OCI-M1 (cell line): ENCODE results near the gene CNKSR3.
A peak's percentile ranks its signal among the peaks of the same experiment; 100 is the strongest.

Experiments
- DNase-seq: peaks from one replicate; lab custom pipeline; 2025; lab: John Stamatoyannopoulos, UW

CNKSR3 gene

GRCh38 chr6:154457046-154457713, 53.3 kb downstream of the CNKSR3 start:
- no peak for DNase-seq

GRCh38 chr6:154453329-154453728, 57.2 kb downstream of the CNKSR3 start:
- DNase-seq, result no peak

DNA sequence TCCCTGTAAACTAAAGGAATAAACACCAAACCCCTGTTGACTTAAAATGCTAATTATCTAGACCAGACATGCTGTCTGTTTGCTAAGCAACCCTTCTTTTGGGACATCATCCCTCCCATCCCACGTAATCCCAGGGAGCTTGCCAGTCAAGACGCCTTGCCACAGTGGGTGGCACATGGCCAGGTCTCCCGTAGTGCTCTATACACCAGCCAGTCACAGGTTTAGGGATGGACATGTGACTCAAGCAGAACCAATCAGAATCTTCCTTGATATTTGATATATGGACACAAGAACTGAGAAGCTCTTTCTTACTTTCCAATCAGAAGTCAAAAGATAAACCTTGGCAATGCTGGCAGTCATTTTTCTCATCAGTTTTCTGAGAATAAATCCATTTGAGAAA, 60.0 kb downstream of the CNKSR3 start:
- no peak for DNase-seq

GRCh38 chr6:154448448-154449096, 61.9 kb downstream of the CNKSR3 start:
- no peak for DNase-seq

DNA sequence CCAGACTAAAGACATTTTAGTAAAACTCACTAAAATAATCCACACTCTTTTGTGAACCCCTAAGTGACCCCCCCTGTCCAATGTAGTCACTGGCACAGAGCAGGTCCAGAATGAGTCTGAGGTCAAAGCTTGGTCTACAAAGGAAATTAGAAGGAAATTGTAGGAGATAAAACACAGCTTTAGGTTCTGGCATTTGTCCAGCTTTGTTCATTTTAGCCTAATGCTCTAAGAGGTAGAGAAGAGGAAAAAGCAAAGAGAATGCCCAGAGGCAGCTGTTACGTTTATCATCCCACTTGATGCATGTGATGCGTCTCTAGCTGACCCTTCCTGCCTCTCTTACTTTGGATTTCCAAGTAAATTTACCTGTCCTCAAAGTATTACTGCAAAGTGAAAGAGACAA, 62.5 kb downstream of the CNKSR3 start:
- peak; percentile 19 for DNase-seq

DNA sequence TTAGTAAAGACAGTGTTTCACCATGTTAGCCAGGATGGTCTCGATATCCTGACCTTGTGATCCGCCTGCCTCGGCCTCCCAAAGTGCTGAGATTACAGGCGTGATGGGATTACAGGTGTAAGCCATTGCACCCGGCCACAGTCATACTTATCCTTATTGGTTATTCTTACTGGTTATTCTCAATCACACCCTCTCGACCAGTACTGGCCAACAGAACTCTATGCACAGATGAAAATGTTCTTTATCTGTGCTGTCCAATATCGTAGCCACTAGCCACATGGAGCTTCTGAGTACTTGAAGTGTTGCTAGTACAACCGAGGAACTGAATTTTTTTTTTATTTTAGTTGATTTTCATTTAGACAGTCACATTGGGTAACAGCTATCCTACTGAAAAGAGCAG, 63.5 kb downstream of the CNKSR3 start:
- no peak for DNase-seq

DNA sequence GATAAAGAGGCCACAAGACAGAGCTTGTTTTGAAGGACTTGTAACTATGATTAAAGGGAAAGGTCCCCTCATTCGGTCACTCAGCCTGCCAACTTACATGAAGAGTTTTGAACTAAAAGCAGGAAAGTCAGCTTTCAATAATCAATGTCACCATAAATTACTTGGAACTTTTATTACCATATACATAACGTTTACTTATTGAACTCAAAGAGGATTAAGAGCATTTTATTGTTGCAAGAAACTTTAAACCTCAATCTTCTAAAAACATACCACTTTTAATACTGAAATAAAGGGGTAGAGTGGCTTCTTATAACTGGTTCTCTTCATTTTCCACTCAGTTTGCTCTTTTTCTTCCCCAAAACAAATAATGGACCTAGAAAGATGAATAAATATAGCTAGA, 65.1 kb downstream of the CNKSR3 start:
- DNase-seq, result no peak

DNA sequence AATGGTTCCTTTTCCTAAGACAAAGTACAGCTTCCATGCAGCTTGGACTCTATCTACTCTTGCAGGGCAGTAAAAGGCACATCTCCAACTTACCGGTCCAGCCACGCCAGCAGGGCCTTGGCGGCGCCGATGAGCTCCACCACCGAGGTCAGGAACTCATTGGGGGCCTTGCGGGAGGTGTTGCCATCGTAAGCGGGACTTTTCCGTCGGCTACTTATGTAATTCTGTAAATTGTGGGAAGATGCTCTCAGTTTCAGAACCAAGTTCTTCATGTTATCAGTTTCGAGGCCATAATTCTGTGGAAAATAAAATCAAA, 68.5 kb downstream of the CNKSR3 start:
- no peak for DNase-seq

DNA sequence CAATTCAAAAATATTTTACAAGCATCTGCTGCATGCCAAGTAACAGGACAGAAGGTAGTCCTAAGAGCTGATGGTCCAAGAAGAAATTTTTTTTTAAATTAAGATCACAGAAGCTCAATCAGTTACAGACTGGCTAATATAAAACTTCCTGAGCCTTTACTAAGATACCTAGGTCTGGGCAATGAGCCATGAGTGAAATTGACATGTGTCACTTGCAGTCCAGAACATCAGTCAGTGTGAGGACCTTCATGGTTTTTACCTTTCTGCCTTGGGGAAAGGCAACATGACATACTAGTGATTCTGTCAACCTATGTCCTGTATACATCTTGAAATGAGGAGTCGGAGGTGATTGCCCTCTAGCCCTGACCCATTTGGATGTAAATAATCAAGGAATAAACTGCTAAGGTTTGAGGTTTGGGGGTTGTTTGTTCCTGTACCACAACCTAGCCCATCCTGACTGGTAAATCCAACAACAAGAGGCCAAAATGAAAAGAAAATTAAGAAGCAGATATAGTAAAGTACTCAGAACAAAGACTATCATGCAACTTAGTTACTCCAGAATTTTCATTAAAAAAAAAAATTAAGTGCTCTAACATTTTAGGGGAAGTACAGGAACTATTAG, 70.0 kb downstream of the CNKSR3 start:
- no peak for DNase-seq

GRCh38 chr6:154440022-154440421, 70.5 kb downstream of the CNKSR3 start:
- no peak for DNase-seq

DNA sequence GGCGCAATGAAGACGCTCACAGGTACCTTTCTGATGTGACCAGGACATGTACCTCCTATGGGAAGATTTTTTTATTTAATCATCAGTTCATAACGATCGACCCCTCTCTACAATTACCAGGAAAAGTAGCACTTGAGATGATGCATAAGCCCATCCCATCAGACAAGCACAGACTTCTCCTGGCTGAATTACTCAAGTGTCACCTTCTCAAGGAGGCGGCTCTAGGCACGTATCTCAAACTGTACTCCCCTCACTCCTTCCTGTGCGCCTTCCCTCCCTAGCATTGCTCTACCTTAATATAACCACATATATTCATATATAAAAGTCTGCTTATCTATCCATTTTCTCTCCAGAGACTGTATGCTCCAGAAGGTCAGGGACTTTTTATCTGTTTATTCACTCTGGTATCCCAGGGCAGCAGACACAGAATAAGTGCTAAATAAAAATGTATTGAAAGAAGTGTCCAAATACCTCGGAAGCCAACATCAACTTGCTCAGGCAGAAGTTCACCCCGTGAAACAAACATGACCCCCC, 71.5 kb downstream of the CNKSR3 start:
- DNase-seq, result no peak

DNA sequence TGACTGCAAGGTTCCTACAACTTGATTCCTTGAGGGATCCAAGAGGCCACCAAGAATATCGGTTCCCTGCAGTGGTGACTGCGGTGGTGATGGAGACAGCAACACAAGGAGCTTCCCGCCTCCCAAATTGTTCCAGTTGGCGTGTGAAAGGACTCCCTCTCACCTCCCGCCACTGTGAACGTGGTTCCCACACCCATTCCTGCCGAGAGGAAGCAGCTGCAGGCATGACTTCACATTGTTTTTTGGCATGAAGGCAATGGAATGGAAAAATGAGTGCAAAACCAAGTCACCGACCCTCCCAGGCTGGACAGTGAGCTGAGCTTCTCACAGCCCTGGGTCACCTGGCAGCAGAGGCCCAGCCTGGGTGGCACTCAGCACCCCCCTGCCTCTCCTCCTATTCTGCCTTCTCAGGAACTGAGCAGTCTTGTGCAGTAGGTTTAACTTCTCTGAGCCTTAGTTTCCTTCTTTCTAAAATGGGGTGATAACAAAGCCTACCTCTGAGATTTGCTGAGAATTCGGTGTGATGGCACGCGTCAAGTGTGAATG, 75.0 kb downstream of the CNKSR3 start:
- no peak for DNase-seq

DNA sequence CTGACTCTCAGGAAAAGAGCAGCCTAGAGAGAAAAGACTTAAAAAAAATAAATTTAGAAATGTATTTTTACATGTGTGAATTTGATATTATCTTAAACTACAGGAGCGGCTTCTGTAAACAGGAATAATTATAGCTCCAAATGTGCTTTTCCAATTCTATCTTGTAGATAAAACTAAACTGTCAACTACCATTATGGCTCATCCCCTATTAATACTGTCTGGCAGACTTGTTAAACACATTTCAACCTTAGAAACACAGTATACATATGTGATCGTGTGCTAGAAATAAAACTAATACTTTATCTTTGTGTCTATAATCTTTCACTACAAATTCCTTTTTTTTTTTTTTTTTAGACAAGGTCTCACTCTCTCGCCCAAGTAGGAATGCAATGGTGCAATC, 75.8 kb downstream of the CNKSR3 start:
- no peak for DNase-seq

DNA sequence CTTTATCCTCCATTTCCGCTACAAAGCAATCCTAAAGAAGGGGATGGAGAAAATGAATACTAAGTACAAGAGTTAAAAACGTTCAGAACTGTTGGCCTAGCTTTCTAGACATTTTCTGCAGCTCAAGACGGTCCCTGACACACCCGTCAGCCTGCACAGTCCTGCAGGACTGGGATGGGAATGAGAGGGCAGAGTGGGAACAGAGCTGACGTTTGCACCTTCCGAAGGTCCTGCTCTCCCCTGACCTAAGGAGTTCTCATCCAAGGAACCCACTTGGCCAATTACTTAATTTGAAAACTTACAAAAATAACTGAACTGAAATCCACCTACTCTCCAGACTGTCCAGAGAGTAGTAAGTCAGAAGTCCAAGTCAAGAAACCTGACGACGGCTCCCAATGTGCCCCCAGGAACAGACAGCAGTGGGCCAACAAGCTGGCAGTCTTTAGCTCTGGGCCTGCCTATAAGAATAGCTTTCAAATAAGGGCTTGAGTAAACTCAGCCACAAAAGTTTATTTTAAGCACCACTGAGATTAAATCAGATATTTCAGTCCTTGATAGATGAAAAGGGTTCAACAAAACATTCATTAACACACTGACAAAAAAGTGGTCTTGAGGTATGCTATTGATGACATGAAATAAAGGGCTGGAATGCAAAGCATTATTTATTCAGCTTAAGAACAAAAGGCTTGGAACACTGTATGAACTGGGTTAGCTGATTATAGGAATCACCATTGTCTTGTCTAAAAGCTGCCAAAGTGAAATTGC, 76.8 kb downstream of the CNKSR3 start:
- peak; percentile 32 for DNase-seq

DNA sequence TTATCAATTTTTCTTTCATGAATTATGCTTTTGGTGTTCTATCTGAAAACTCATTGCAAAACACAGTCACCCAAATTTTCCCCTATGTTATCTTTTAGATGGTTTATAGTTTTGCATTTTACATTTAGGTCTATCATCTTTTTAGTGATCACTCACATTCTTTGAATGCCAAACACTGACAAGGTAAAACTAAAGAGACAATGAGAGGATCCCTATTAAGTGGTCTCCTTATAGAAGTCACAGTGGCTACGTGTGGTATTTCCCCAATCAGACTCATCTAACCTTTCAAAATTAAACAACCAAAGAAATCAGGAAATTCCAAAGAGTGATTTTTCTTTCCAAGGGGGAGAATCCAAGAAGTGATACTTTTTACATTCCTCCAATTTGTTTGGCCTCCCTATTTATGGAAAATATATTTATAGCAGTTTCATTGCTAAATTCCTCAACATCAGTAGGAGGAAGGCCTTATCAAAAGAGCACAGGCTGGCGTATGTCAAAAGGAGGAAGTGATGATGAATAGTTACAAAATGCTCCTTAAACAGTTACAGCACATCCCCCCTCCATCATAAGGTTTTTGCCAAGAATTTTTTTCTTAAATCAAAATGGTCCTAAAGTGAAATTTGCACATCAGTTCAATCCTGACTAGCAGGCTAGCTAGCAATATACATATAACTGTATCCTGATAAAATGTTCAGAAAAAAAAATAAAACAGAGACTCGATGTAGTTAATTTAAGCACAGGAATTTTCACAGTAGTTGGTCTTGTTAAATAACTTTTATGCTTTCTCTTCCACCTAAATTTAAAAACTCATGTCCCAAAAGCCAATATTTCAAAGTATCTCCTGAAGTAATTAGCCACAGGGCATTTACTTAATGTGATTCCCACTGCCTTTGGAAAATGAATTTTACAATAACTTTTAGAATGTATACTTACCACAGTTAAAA, 77.7 kb downstream of the CNKSR3 start:
- DNase-seq, result peak; percentile 92

DNA sequence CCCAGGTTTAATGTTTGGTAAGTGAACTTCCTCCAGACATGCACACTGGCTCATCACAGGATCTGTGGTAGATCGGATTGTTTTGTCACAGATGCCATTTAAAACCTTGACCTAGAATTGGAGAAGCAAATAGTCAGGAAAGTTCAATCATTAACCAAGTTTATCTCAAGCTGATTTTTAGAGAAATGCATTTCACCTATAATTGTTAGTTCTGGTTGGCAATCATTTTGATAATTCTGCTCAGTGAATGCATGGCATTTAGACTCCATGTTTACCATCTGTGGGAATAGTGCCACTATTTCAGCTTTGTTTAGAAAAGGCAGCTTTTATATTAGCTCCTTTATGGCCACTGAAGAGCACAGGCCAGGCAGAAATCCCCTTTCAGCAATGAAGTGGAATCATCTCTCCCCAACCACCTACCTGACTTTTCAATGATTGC, 80.0 kb downstream of the CNKSR3 start:
- DNase-seq, result no peak

DNA sequence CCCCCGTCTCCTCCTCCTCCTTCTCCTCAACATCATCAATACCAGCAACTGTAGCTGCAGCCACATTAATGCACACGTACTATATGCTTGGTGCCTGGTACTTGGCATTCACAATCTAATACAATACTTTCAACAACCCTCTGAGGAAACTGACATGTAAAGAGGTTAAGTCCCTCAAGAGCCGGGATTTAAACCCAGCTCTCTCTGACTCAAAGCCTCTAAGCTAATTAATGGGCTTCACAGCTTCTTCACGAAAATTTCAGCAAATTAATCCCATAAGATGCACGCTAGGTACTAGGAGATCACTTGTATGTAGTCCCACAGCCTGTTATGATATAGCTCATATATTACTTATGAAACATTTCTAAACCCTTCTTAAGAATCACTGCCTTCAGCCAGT, 80.8 kb downstream of the CNKSR3 start:
- no peak for DNase-seq

- no peak for DNase-seq
Measured at GRCh38 chr6:154428897-154429296, 81.6 kb downstream of the CNKSR3 start.

- DNase-seq, result no peak
Measured at GRCh38 chr6:154427446-154427845, 83.0 kb downstream of the CNKSR3 start.

- DNase-seq, result no peak
Measured at GRCh38 chr6:154426997-154427396, 83.5 kb downstream of the CNKSR3 start.

DNA sequence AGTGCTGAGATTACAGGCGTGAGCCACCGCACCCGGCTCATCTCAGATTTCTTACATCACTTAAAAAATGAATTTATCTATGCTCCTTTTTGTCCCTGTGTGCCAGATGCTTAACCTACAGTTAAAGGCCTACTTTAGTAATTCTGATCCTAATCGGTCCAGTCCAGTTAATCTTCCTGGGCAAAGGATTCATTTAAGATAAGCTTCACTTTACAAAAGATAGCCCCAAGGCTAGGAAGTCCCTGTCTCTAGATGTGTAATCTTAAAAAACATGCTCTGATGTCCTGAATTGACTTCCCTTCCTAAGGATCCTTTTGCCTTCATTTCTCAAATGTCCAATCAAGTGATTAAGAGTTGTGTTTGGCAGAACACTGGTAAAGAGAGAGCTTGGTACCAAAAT, 85.5 kb downstream of the CNKSR3 start:
- no peak for DNase-seq
